HCT116 (cell line): ENCODE measurements around the gene SERTAD2. TPM values are rescaled to one million over a fixed set of nuclear protein-coding genes. Genes with fewer than 3 reads are reported as not detected.

Experiments used
- ATAC-seq: fragments of 200-7000 bp; cut with Tn5 transposase; 2 replicates; pipeline ENCODE4 v1.9.1; 2020; ENCODE audit warnings: mild to moderate bottlenecking, moderate library complexity
- BruUV-seq: library from RNA; stranded (reverse); fragments of 400-500 nt; replicated peaks from 2 replicates; lab custom pipeline; 2021; lab: Mats Ljungman, UMichigan
- CTCF ChIA-PET: fragments of 300-600 bp; sonication (Branson Sonifier 250); formaldehyde crosslinking; loops from one replicate; lab custom pipeline; 2021; ENCODE audit warnings: antibody characterized with exemption; lab: Charles Lee
- POLR2A ChIA-PET: fragments of 300-600, 350-600 bp; sonication (Branson Sonifier 250); formaldehyde crosslinking; loops from one replicate; lab custom pipeline; 2021; ENCODE audit warnings: antibody characterized with exemption; lab: Charles Lee
- RAD21 ChIA-PET, 2 experiments: fragments of 300-600 bp; sonication (Branson Sonifier 250); formaldehyde crosslinking; loops; one replicate each; lab custom pipeline; 2023; ENCODE audit warnings: low total read pairs in 2 of 2; ENCODE audit not compliant: uncharacterized antibody in 2 of 2, unreplicated experiment in 2 of 2, low non-redundant PET in 1 of 2; lab: Charles Lee
- DNase-seq: peaks from one replicate; pipeline ENCODE4 v3.0.0-alpha.2; 2010; ENCODE audit warnings: low read depth, low spot score
- H2AFZ ChIP-seq: fragments of 200-600 bp; shearing (Covaris generic), sonication (generic); 2 replicates; pipeline ENCODE4 v1.6.1; 2017; ENCODE audit warnings: low read depth, mixed run types, mixed read lengths, antibody characterized with exemption, low read length; ENCODE audit not compliant: poor library complexity, severe bottlenecking
- H3K27ac ChIP-seq: 2 replicates; pipeline ENCODE4 v1.5.1; 2012; ENCODE audit warnings: low read depth, low read length
- H3K27me3 ChIP-seq: fragments of 200-600 bp; sonication (generic); 2 replicates; pipeline ENCODE4 v1.6.1; 2016; ENCODE audit warnings: mixed run types, low read length, mixed read lengths; ENCODE audit not compliant: insufficient read depth
- H3K36me3 ChIP-seq, 2 experiments: fragments of 200-500 bp in 1 of 2; fragments of 200-600 bp in 1 of 2; sonication (Bioruptor generic) in 1 of 2; sonication (generic) in 1 of 2; 2 replicates each; pipeline versions ENCODE4 v1.5.1 to v1.6.1; 2014 to 2016; ENCODE audit warnings: low read length in 2 of 2, inconsistent platforms in 1 of 2, mixed read lengths in 1 of 2, mixed run types in 1 of 2; ENCODE audit not compliant: insufficient read depth in 2 of 2, control insufficient read depth in 1 of 2
- H3K4me1 ChIP-seq, 2 experiments: fragments of 200-600 bp in 1 of 2; sonication (generic) in 1 of 2; 2 replicates each; pipeline versions ENCODE4 v1.5.1 to v1.6.1; 2012 to 2017; ENCODE audit warnings: low read length in 2 of 2, inconsistent platforms in 1 of 2, mild to moderate bottlenecking in 1 of 2, mixed read lengths in 1 of 2, mixed run types in 1 of 2, moderate library complexity in 1 of 2; ENCODE audit not compliant: insufficient read depth in 2 of 2, control insufficient read depth in 1 of 2
- H3K4me2 ChIP-seq: fragments of 200-600 bp; sonication (generic); 2 replicates; pipeline ENCODE4 v1.6.1; 2017; ENCODE audit warnings: mixed run types, low read length, mixed read lengths
- H3K4me3 ChIP-seq, 2 experiments: fragments of 200-600 bp in 1 of 2; sonication (generic) in 1 of 2; replicated peaks in 1 of 2; 2 replicates each; pipeline ENCODE4 v1.5.1; 2011 to 2016; ENCODE audit warnings: low read length in 2 of 2, control low read depth in 1 of 2, low read depth in 1 of 2, mild to moderate bottlenecking in 1 of 2, mixed read lengths in 1 of 2, mixed run types in 1 of 2
- H3K79me2 ChIP-seq: fragments of 200-600 bp; sonication (generic); 2 replicates; pipeline ENCODE4 v1.6.1; 2017; ENCODE audit warnings: mild to moderate bottlenecking, mixed run types, low read length, moderate library complexity, mixed read lengths; ENCODE audit not compliant: insufficient read depth
- H3K9ac ChIP-seq: fragments of 200-600 bp; sonication (generic); 2 replicates; pipeline ENCODE4 v1.6.1; 2016; ENCODE audit warnings: low read length, mixed read lengths
- H3K9me2 ChIP-seq: fragments of 200-600 bp; sonication (generic), shearing (Covaris generic); 2 replicates; pipeline ENCODE4 v1.6.1; 2017; ENCODE audit warnings: mixed run types, mild to moderate bottlenecking, moderate library complexity; ENCODE audit not compliant: insufficient read depth
- H3K9me3 ChIP-seq, 2 experiments: fragments of 200-500 bp in 1 of 2; fragments of 200-600 bp in 1 of 2; sonication (Bioruptor generic) in 1 of 2; sonication (generic) in 1 of 2; 2 replicates each; pipeline ENCODE4 v1.6.1; 2014 to 2017; ENCODE audit warnings: low read length in 2 of 2, mixed read lengths in 2 of 2, inconsistent platforms in 1 of 2, low read depth in 1 of 2, mild to moderate bottlenecking in 1 of 2, mixed run types in 1 of 2, moderate library complexity in 1 of 2; ENCODE audit not compliant: control insufficient read depth in 1 of 2, insufficient read depth in 1 of 2
- H4K20me1 ChIP-seq: fragments of 200-600 bp; sonication (generic), shearing (Covaris generic); 2 replicates; pipeline ENCODE4 v1.6.1; 2017; ENCODE audit warnings: mixed run types, mild to moderate bottlenecking, moderate library complexity; ENCODE audit not compliant: insufficient read depth
- EZH2 ChIP-seq: fragments of 200-600 bp; sonication (generic); IDR thresholded peaks from 2 replicates; pipeline ENCODE4 v1.6.1; 2017; ENCODE audit warnings: antibody characterized with exemption, mixed run types
- FOSL1 ChIP-seq: IDR thresholded peaks from 2 replicates; pipeline ENCODE4 v1.6.1; 2012; ENCODE audit warnings: low read depth
- JUND ChIP-seq: IDR thresholded peaks from 2 replicates; pipeline ENCODE4 v1.6.1; 2012
- POLR2A ChIP-seq: IDR thresholded peaks from 2 replicates; pipeline ENCODE4 v1.7.0; 2011; ENCODE audit warnings: borderline replicate concordance; ENCODE audit not compliant: insufficient read depth, insufficient read length; ENCODE audit errors: extremely low read depth
- RAD21 ChIP-seq: IDR thresholded peaks from 2 replicates; pipeline ENCODE4 v1.6.1; 2012; ENCODE audit warnings: low read depth, mild to moderate bottlenecking
- YY1 ChIP-seq: IDR thresholded peaks from 2 replicates; pipeline ENCODE4 v1.6.1; 2011; ENCODE audit warnings: low read length, low read depth, moderate library complexity, mild to moderate bottlenecking; ENCODE audit not compliant: insufficient replicate concordance; ENCODE audit errors: extremely low read depth
- ZNF274 ChIP-seq: fragments of 200-500 bp; sonication (Bioruptor generic); IDR thresholded peaks from 2 replicates; pipeline ENCODE4 v1.6.1; 2014; ENCODE audit warnings: mild to moderate bottlenecking, low read depth, low read length, inconsistent platforms
- intact Hi-C: fragments of 100-400 bp; cut with micrococcal nuclease; formaldehyde crosslinking; loops from 2 replicates; pipeline ENCODE4 v1.10.0; 2022
- total RNA-seq: library from RNA; stranded (reverse); gene quantifications from one replicate; pipeline ENCODE4 v1.2.1, GENCODE V29; 2021; ENCODE audit not compliant: unreplicated experiment
- TF ChIP-seq, protein P1 (sequence below): IDR thresholded peaks from 2 replicates; pipeline ENCODE4 v1.6.1; 2011; ENCODE audit warnings: mild to moderate bottlenecking, low read length, moderate library complexity; ENCODE audit not compliant: insufficient replicate concordance; ENCODE audit errors: extremely low read depth
- TF ChIP-seq, protein P2 (sequence below): IDR thresholded peaks from 2 replicates; pipeline ENCODE4 v1.6.1; 2012; ENCODE audit warnings: low read depth
- TF ChIP-seq, protein P3 (sequence below): IDR thresholded peaks from 2 replicates; pipeline ENCODE4 v1.6.1; 2012

The SERTAD2 gene
- total RNA-seq, 1 experiment from 2014 or later: 80.1 TPM

DNA sequence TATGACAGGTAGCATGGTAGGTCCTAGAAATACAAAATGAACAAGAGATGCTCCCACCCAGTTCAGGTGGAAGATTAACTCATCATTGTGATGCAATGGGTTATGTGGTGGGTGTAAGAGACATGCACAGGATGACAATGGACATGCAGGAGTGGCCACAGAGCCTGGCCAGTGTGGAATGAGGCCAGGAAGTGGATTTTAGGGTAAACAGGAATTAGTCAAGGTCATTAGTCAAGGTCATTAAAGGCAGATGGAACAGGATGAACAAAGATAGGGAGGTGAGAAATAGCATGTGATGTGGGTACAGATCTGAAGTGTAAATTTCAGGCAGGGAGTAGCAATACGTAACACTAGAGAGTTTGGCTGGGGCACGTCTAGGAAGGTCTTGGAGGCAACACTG is 15.6 kb upstream of the SERTAD2 start:
- intact Hi-C loops: no loop called here

More for the DNA sequence above, 15.6 kb upstream of the SERTAD2 start:
- no peaks in the 10 kb centered on the region for H3K4me1 ChIP-seq
- ATAC-seq (no peak), DNase-seq (no peak)
- no peak overlapping the region for H3K4me3 ChIP-seq
- RAD21 ChIA-PET: no interaction called here
- CTCF ChIA-PET: no interaction called here
- no peak overlapping the region for H3K27ac ChIP-seq
- H3K4me2 ChIP-seq: no peak overlapping the region
- POLR2A ChIA-PET: no interaction called here
- H3K79me2 ChIP-seq: no peaks in the 10 kb centered on the region; the same call in none of the 2 replicates
- BruUV-seq: no TSS peak
- H2AFZ ChIP-seq: no peak overlapping the region
- TF ChIP-seq, protein P1, sequence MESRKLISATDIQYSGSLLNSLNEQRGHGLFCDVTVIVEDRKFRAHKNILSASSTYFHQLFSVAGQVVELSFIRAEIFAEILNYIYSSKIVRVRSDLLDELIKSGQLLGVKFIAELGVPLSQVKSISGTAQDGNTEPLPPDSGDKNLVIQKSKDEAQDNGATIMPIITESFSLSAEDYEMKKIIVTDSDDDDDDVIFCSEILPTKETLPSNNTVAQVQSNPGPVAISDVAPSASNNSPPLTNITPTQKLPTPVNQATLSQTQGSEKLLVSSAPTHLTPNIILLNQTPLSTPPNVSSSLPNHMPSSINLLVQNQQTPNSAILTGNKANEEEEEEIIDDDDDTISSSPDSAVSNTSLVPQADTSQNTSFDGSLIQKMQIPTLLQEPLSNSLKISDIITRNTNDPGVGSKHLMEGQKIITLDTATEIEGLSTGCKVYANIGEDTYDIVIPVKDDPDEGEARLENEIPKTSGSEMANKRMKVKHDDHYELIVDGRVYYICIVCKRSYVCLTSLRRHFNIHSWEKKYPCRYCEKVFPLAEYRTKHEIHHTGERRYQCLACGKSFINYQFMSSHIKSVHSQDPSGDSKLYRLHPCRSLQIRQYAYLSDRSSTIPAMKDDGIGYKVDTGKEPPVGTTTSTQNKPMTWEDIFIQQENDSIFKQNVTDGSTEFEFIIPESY: no peak
- TF ChIP-seq, protein P2, sequence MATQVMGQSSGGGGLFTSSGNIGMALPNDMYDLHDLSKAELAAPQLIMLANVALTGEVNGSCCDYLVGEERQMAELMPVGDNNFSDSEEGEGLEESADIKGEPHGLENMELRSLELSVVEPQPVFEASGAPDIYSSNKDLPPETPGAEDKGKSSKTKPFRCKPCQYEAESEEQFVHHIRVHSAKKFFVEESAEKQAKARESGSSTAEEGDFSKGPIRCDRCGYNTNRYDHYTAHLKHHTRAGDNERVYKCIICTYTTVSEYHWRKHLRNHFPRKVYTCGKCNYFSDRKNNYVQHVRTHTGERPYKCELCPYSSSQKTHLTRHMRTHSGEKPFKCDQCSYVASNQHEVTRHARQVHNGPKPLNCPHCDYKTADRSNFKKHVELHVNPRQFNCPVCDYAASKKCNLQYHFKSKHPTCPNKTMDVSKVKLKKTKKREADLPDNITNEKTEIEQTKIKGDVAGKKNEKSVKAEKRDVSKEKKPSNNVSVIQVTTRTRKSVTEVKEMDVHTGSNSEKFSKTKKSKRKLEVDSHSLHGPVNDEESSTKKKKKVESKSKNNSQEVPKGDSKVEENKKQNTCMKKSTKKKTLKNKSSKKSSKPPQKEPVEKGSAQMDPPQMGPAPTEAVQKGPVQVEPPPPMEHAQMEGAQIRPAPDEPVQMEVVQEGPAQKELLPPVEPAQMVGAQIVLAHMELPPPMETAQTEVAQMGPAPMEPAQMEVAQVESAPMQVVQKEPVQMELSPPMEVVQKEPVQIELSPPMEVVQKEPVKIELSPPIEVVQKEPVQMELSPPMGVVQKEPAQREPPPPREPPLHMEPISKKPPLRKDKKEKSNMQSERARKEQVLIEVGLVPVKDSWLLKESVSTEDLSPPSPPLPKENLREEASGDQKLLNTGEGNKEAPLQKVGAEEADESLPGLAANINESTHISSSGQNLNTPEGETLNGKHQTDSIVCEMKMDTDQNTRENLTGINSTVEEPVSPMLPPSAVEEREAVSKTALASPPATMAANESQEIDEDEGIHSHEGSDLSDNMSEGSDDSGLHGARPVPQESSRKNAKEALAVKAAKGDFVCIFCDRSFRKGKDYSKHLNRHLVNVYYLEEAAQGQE: no peak
- TF ChIP-seq RAD21 (no peak), YY1 (no peak), ZNF274 (no peak), JUND (no peak), POLR2A (no peak), EZH2 (no peak), FOSL1 (no peak)
- TF ChIP-seq, protein P3, sequence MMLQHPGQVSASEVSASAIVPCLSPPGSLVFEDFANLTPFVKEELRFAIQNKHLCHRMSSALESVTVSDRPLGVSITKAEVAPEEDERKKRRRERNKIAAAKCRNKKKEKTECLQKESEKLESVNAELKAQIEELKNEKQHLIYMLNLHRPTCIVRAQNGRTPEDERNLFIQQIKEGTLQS: no peak
- H3K9ac ChIP-seq: no peak overlapping the region
- no peaks in the 10 kb centered on the region for H3K27me3 ChIP-seq
- no peaks in the 10 kb centered on the region for H3K9me2 ChIP-seq
- H3K36me3 ChIP-seq: no peaks in the 10 kb centered on the region
- H4K20me1 ChIP-seq: no peaks in the 10 kb centered on the region
- H3K9me3 ChIP-seq: no peaks in the 10 kb centered on the region
